ENCODE measurements around the gene RPS3.
"Not testable (repeated sequence)": the region's sequence is repeated elsewhere in the genome, so short reads cannot be mapped to it uniquely, and the experiment has no call there.

The RPS3 gene

DNA sequence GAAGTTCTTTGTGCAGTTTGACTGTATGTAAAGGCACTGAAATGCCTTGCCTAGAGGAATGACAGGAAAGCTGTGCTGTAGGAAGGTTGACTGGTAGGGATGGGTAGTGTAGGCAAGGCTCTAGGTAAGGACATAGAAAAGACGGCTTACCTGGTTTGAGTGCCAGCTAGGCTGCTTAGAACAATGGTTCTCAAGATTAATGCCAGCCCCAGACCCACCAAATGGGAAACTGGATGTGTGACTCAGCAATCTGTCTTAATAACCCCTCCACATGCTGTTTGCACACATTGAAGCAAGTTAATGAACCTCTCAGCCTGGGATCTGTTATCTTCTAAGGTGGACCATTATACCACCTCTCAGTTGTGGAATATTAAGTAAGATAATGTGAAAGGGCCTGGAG is 3.7 kb downstream of the RPS3 start:
- no peak for DNase-seq (ENCODE audit: low read depth)
- TF ChIP-seq, protein P1, sequence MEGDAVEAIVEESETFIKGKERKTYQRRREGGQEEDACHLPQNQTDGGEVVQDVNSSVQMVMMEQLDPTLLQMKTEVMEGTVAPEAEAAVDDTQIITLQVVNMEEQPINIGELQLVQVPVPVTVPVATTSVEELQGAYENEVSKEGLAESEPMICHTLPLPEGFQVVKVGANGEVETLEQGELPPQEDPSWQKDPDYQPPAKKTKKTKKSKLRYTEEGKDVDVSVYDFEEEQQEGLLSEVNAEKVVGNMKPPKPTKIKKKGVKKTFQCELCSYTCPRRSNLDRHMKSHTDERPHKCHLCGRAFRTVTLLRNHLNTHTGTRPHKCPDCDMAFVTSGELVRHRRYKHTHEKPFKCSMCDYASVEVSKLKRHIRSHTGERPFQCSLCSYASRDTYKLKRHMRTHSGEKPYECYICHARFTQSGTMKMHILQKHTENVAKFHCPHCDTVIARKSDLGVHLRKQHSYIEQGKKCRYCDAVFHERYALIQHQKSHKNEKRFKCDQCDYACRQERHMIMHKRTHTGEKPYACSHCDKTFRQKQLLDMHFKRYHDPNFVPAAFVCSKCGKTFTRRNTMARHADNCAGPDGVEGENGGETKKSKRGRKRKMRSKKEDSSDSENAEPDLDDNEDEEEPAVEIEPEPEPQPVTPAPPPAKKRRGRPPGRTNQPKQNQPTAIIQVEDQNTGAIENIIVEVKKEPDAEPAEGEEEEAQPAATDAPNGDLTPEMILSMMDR (IDR thresholded peaks at IDR 0.05; ENCODE audit: low read length, missing control alignments) = no peak
- no peak overlapping the region for H3K4me3 ChIP-seq (replicated peaks; ENCODE audit: low read depth, low read length)

DNA sequence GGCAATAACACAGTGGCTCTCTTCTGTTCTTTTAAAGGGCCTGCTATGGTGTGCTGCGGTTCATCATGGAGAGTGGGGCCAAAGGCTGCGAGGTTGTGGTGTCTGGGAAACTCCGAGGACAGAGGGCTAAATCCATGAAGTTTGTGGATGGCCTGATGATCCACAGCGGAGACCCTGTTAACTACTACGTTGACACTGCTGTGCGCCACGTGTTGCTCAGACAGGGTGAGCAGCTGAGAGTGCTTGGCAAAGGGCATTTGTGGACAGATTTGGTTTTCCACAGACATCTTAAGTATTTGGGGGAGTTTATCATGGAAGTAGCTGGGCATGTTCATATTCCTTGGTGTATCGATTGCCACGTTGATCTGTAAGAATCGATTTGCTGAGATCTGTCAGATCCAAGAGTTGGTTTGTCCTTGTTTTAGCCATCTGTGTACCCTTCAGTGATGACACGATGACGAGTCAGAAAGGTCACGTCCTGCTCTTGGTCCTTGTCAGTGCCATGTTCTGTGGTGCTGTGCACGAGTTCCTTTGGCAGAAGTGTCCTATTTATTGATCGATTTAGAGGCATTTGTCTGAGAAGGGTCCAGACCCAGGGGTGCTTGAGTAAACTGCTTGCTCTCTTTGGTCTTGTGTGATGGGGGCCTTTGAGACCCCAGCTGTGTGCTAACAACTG is 4.8 kb downstream of the RPS3 start:
- TF ChIP-seq, protein P1 (IDR thresholded peaks at IDR 0.05; ENCODE audit: low read length, missing control alignments) = no peak
- H3K4me3 ChIP-seq (replicated peaks; ENCODE audit: low read depth, low read length) = no peak overlapping the region
- DNase-seq (ENCODE audit: low read depth) = no peak

DNA sequence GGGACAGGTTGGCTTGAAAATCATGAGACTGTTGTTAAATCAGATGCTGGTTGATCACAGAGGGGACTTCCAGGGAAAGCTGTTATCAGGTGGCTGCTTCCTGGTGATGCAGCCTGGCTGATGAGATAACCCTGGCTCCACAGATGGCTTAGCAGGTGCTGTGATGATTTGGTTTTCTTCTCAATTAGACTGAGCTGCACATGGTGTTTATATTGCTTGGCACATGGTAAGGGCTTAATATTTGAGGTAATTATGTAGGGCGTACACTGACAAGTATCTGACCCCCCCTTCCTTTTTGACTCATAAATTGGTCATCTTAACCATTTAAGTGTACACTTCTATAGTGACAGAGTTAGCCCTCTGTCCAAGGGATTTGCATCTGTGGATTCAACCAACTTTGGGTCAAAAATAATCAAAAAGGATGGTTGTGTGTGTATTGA is 7.0 kb downstream of the RPS3 start:
- H3K4me3 ChIP-seq (replicated peaks; ENCODE audit: low read depth, low read length) = no peak overlapping the region
- no peak for DNase-seq (ENCODE audit: low read depth)
- TF ChIP-seq, protein P1 (IDR thresholded peaks at IDR 0.05; ENCODE audit: low read length, missing control alignments) = no peak

DNA sequence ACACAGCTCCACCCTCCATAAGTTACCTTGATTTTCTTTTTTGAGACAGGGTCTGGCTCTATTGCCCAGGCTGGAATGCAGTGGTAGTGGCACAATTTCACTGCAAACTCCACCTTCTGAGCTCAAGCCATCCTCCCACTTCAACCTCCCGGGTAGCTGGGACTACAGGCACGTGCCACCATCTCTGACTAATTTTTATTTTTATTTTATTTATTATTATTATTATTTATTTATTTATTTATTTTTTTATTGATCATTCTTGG is 9.6 kb downstream of the RPS3 start:
- H3K4me3 ChIP-seq (replicated peaks; ENCODE audit: low read depth, low read length) = no peak overlapping the region
- TF ChIP-seq, protein P1 (IDR thresholded peaks at IDR 0.05; ENCODE audit: low read length, missing control alignments) = no peak
- no peak for DNase-seq (ENCODE audit: low read depth)

DNA sequence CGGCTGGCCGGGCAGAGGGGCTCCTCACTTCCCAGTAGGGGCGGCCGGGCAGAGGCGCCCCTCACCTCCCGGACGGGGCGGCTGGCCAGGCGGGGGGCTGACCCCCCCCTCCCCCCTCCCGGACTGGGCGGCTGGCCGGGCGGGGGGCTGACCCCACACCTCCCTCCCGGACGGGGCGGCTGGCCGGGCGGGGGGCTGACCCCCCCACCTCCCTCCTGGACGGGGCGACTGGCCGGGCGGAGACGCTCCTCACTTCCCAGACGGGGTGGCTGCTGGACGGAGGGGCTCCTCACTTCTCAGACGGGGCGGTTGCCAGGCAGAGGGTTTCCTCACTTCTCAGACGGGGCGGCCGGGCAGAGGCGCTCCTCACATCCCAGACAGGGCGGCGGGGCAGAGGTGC is 10.7 kb downstream of the RPS3 start:
- not testable (repeated sequence) for H3K4me3 ChIP-seq (replicated peaks; ENCODE audit: low read depth, low read length); DNase-seq (ENCODE audit: low read depth)

DNA sequence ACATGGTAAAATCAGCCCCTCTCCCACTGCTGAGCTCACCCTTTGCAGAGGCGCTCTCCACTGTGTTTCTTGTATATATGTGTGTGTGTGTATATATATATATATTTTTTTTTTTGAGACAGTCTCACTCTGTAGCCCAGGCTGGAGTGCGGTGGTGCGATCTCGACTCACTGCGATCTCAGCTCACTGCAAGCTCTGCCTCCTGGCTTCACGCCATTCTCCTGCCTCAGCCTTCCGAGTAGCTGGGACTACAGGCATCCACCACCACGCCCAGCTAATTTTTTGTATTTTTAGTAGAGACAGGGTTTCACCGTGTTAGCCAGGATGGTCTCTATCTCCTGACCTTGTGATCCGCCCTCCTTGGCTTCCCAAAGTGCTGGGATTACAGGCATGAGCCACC is 13.8 kb downstream of the RPS3 start:
- not testable (repeated sequence) for DNase-seq (ENCODE audit: low read depth); H3K4me3 ChIP-seq (replicated peaks; ENCODE audit: low read depth, low read length)

DNA sequence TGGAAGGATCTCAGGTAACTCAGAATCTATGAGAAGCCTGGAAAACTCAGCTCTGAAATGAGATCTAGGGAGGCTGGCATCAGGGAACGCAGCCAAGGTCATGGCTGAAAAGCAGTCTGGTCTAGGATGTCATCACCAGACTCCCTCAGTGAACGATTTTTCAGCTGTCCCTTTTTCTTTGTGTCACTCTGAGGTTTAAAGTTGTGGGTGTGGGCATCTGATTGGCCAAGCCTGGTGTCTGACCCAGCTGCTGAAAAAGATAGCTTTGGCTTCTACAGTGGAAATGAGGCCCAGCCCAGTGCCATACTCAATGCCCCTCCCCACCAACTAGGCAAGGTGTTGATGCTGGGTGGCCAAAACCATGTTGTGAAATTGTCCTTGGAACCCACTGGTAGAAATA is 14.5 kb downstream of the RPS3 start:
- no peak overlapping the region for H3K4me3 ChIP-seq (replicated peaks; ENCODE audit: low read depth, low read length)
- TF ChIP-seq, protein P1 (IDR thresholded peaks at IDR 0.05; ENCODE audit: low read length, missing control alignments) = no peak
- no peak for DNase-seq (ENCODE audit: low read depth)

DNA sequence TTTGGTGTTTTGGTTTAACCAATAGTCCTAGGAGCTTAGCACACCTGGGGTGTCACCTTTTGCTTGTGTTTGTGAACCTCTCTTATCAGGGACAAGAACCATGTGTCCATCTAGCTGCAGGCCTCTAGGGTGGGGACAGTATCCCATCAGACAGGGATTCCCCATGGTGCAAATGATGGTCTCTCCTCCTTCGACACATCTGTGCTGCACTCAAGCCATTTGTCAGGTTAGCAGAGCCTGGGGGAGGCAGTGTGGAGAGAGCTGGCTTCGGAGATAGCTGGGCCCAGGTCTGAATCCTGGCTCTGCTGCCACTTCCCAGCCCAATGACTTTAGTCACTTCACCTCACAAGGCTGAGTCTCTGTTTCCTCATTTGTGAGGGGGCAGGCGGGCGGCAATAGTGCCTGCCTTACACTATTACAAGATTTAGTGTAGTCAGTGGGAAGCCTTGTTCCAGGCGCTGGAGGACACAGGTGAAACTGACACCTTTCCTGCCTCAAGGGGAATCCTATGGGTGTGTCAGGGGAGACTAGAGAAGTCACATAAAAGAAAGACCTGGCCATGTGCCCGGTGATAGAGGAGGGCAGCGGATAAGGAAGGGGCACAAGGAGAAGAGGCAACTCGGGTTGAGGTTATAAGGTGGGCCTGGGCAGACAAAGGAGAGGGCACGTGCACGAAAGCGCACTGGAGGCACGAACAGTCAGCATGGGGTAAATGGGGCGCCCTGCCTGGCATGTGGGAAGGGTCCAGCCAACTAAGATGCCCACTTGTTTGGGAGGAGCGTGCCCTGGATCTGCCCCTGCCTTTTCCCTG is 21.1 kb downstream of the RPS3 start:
- H3K4me3 ChIP-seq (replicated peaks; ENCODE audit: low read depth, low read length) = no peak overlapping the region
- no peak for DNase-seq (ENCODE audit: low read depth)
- TF ChIP-seq, protein P1 (IDR thresholded peaks at IDR 0.05; ENCODE audit: low read length, missing control alignments) = no peak

All from fibroblast of pulmonary artery (primary cell).